Fibroblast of lung (primary cell): Measurements from ENCODE around the gene LYRM2. TPM values are rescaled to one million over a fixed set of nuclear protein-coding genes. Genes with fewer than 3 reads are reported as not detected.

Experiments
- DNase-seq, 2 donors: peaks; one replicate each; pipeline versions ENCODE4 v3.0.0 to v3.0.0-alpha.2; 2010; ENCODE audit warnings: low read depth in 2 of 2
- H2AFZ ChIP-seq: 2 replicates; pipeline ENCODE4 v1.5.1; 2012; ENCODE audit warnings: low read length, control low read depth, inconsistent platforms
- H3K27ac ChIP-seq: 2 replicates; pipeline ENCODE4 v1.5.1; 2011; ENCODE audit warnings: low read length, control low read depth; ENCODE audit not compliant: insufficient read depth
- H3K27me3 ChIP-seq: 2 replicates; pipeline ENCODE4 v1.5.1; 2011; ENCODE audit warnings: mild to moderate bottlenecking, low read length; ENCODE audit not compliant: control insufficient read depth, insufficient read depth
- H3K36me3 ChIP-seq: 2 replicates; pipeline ENCODE4 v1.5.1; 2011; ENCODE audit warnings: low read length; ENCODE audit not compliant: control insufficient read depth, insufficient read depth
- H3K4me1 ChIP-seq: 2 replicates; pipeline ENCODE4 v1.5.1; 2011; ENCODE audit warnings: low read length; ENCODE audit not compliant: control insufficient read depth, insufficient read depth; ENCODE audit errors: extremely low read depth
- H3K4me2 ChIP-seq: 2 replicates; pipeline ENCODE4 v1.5.1; 2011; ENCODE audit warnings: low read length, control low read depth; ENCODE audit not compliant: insufficient read depth; ENCODE audit errors: extremely low read depth
- H3K4me3 ChIP-seq, 4 experiments: fragments of 200-600 bp in 1 of 4; sonication (generic) in 1 of 4; replicated peaks in 1 of 4; 2 replicates each; pipeline ENCODE4 v1.5.1; 2011 to 2016; ENCODE audit warnings: low read length in 4 of 4, low read depth in 3 of 4, mild to moderate bottlenecking in 3 of 4, control low read depth in 2 of 4, inconsistent platforms in 1 of 4, mixed read lengths in 1 of 4; ENCODE audit not compliant: insufficient read depth in 1 of 4; ENCODE audit errors: control extremely low read depth in 1 of 4
- H3K79me2 ChIP-seq: 2 replicates; pipeline ENCODE4 v1.5.1; 2012; ENCODE audit warnings: mild to moderate bottlenecking, low read length, inconsistent platforms; ENCODE audit not compliant: control insufficient read depth, insufficient read depth
- H3K9ac ChIP-seq: 2 replicates; pipeline ENCODE4 v1.5.1; 2011; ENCODE audit warnings: mild to moderate bottlenecking, low read length, control low read depth; ENCODE audit not compliant: insufficient read depth
- H3K9me3 ChIP-seq: 2 replicates; pipeline ENCODE4 v1.5.1; 2012; ENCODE audit warnings: low read depth, low read length; ENCODE audit not compliant: control insufficient read depth, insufficient read depth
- H4K20me1 ChIP-seq: 2 replicates; pipeline ENCODE4 v1.5.1; 2011; ENCODE audit warnings: low read length; ENCODE audit not compliant: control insufficient read depth, insufficient read depth; ENCODE audit errors: extremely low read depth
- CTCF ChIP-seq, 2 donors: IDR thresholded peaks in 1 of 2; conservative IDR thresholded peaks in 1 of 2; 1 replicate in 1 of 2; 2 replicates in 1 of 2; pipeline ENCODE4 v1.5.1; 2011 to 2012; ENCODE audit warnings: low read length in 2 of 2, control low read depth in 1 of 2, inconsistent platforms in 1 of 2, low read depth in 1 of 2, mild to moderate bottlenecking in 1 of 2
- EZH2 ChIP-seq: IDR thresholded peaks from 2 replicates; pipeline ENCODE4 v1.5.1; 2012; ENCODE audit warnings: low read length, control low read depth, mild to moderate bottlenecking; ENCODE audit errors: missing control alignments
- polyA plus RNA-seq, 2 donors: library from polyadenylated mRNA; depleted of rRNA in 1 of 2; stranded (reverse) in 1 of 2; unstranded in 1 of 2; fragments of >200 nt; gene quantifications; 2 replicates each; pipeline ENCODE4 v1.2.1, GENCODE V29; 2011 to 2012; ENCODE audit warnings: missing spikeins in 1 of 2
- total RNA-seq: library from RNA; depleted of rRNA; stranded (reverse); fragments of >200 nt; gene quantifications from 2 replicates; pipeline ENCODE4 v1.2.1, GENCODE V29; 2014

The LYRM2 gene
- total and polyA plus RNA-seq, 2 donors (not counting 1 experiment from before 2014, with no cell fraction given) = 27.4 to 66.1 TPM

GRCh38 chr6:89528866-89529265 lies 109.7 kb downstream of the LYRM2 start:
- H3K4me2 ChIP-seq = no peak overlapping the region
- no peaks in the 10 kb centered on the region for H3K79me2 ChIP-seq
- TF ChIP-seq EZH2 = no peak
- TF ChIP-seq CTCF (conservative IDR thresholded peaks at IDR 0.05 in 1 of 2, IDR thresholded peaks at IDR 0.05 in 1 of 2; ENCODE audit: low read depth in 1 of 2, low read length in 2 of 2) = no peak
- no peaks in the 10 kb centered on the region for H4K20me1 ChIP-seq
- H2AFZ ChIP-seq = no peak overlapping the region
- no peak overlapping the region for H3K27ac ChIP-seq
- H3K27me3 ChIP-seq = no peaks in the 10 kb centered on the region
- H3K4me1 ChIP-seq = no peaks in the 10 kb centered on the region
- DNase-seq = no peak
- no peak overlapping the region for H3K9ac ChIP-seq
- H3K36me3 ChIP-seq = no peaks in the 10 kb centered on the region
- no peak overlapping the region for H3K4me3 ChIP-seq
- H3K9me3 ChIP-seq = no peaks in the 10 kb centered on the region

- TF ChIP-seq EZH2 = no peak
- no peak for TF ChIP-seq CTCF (conservative IDR thresholded peaks at IDR 0.05 in 1 of 2, IDR thresholded peaks at IDR 0.05 in 1 of 2; ENCODE audit: low read depth in 1 of 2, low read length in 2 of 2)
- Histone ChIP-seq H3K27me3 (no peaks in the 10 kb centered on the region), H2AFZ (no peak overlapping the region), H3K4me1 (no peaks in the 10 kb centered on the region), H4K20me1 (no peaks in the 10 kb centered on the region), H3K9ac (no peak overlapping the region), H3K79me2 (no peaks in the 10 kb centered on the region), H3K9me3 (no peaks in the 10 kb centered on the region), H3K27ac (no peak overlapping the region), H3K4me3 (no peak overlapping the region), H3K36me3 (no peaks in the 10 kb centered on the region), H3K4me2 (no peak overlapping the region)
- DNase-seq = no peak
Measured at GRCh38 chr6:89527634-89528033, 110.9 kb downstream of the LYRM2 start.

GRCh38 chr6:89526563-89526869 lies 112.0 kb downstream of the LYRM2 start:
- no peak overlapping the region for H3K4me3 ChIP-seq
- no peaks in the 10 kb centered on the region for H3K4me1 ChIP-seq
- H3K27me3 ChIP-seq = no peaks in the 10 kb centered on the region
- H3K9me3 ChIP-seq = no peaks in the 10 kb centered on the region
- H3K36me3 ChIP-seq = no peaks in the 10 kb centered on the region
- no peak overlapping the region for H3K4me2 ChIP-seq
- TF ChIP-seq CTCF (conservative IDR thresholded peaks at IDR 0.05 in 1 of 2, IDR thresholded peaks at IDR 0.05 in 1 of 2; ENCODE audit: low read depth in 1 of 2, low read length in 2 of 2) = no peak
- no peak for TF ChIP-seq EZH2
- no peaks in the 10 kb centered on the region for H4K20me1 ChIP-seq
- no peak for DNase-seq
- no peak overlapping the region for H3K9ac ChIP-seq
- no peaks in the 10 kb centered on the region for H3K79me2 ChIP-seq
- H3K27ac ChIP-seq = no peak overlapping the region
- no peak overlapping the region for H2AFZ ChIP-seq
